ENCODE data around the gene GRK1.
"Not testable (repeated sequence)": the region's sequence is repeated elsewhere in the genome, so short reads cannot be mapped to it uniquely, and the experiment has no call there.

GRK1 gene

GRCh38 chr13:113725329-113726105 is 58.5 kb downstream of the GRK1 start:
- FAIRE-seq; DNase-seq (ENCODE audit: insufficient read length, low spot score): not testable (repeated sequence)

GRCh38 chr13:113726106-113726821 is 59.2 kb downstream of the GRK1 start:
- DNase-seq (ENCODE audit: insufficient read length, low spot score); FAIRE-seq: not testable (repeated sequence)

GRCh38 chr13:113726961-113727411 is 60.0 kb downstream of the GRK1 start:
- FAIRE-seq (no peak), DNase-seq (ENCODE audit: insufficient read length, low spot score) (no peak)

- FAIRE-seq: no peak
These were observed 61.6 kb downstream of the GRK1 start for GRCh38 chr13:113728571-113729054.

GRCh38 chr13:113729187-113730019 is 62.4 kb downstream of the GRK1 start:
- DNase-seq (ENCODE audit: insufficient read length, low spot score) (no peak), FAIRE-seq (no peak)

More at GRCh38 chr13:113728571-113729054, 61.6 kb downstream of the GRK1 start:
- no peak for DNase-seq (ENCODE audit: insufficient read length, low spot score)

- no peak for FAIRE-seq
- DNase-seq (ENCODE audit: insufficient read length, low spot score): no peak
These were observed 63.3 kb downstream of the GRK1 start for GRCh38 chr13:113730258-113730691.

- FAIRE-seq (no peak), DNase-seq (ENCODE audit: insufficient read length, low spot score) (no peak)
These were observed 63.8 kb downstream of the GRK1 start for GRCh38 chr13:113730831-113731191.

- no peak for DNase-seq (ENCODE audit: insufficient read length, low spot score)
- FAIRE-seq: no peak
These were observed 64.5 kb downstream of the GRK1 start for GRCh38 chr13:113731192-113732175.

GRCh38 chr13:113732176-113732960 is 65.3 kb downstream of the GRK1 start:
- no peak for DNase-seq (ENCODE audit: insufficient read length, low spot score)
- FAIRE-seq: no peak

GRCh38 chr13:113732961-113733950 is 66.2 kb downstream of the GRK1 start:
- FAIRE-seq (no peak), DNase-seq (ENCODE audit: insufficient read length, low spot score) (no peak)

GRCh38 chr13:113734099-113734825 is 67.2 kb downstream of the GRK1 start:
- DNase-seq (ENCODE audit: insufficient read length, low spot score): no peak
- FAIRE-seq: no peak

- FAIRE-seq: no peak
- no peak for DNase-seq (ENCODE audit: insufficient read length, low spot score)
These were observed 67.8 kb downstream of the GRK1 start for GRCh38 chr13:113734826-113735125.

- no peak for FAIRE-seq
These were observed 68.2 kb downstream of the GRK1 start for GRCh38 chr13:113735194-113735593.

GRCh38 chr13:113735750-113736149 is 68.7 kb downstream of the GRK1 start:
- no peak for FAIRE-seq
- no peak for DNase-seq (ENCODE audit: insufficient read length, low spot score)

More at GRCh38 chr13:113735194-113735593, 68.2 kb downstream of the GRK1 start:
- DNase-seq (ENCODE audit: insufficient read length, low spot score): no peak

GRCh38 chr13:113736258-113736731 is 69.3 kb downstream of the GRK1 start:
- no peak for FAIRE-seq
- no peak for DNase-seq (ENCODE audit: insufficient read length, low spot score)

GRCh38 chr13:113737803-113738202 is 70.8 kb downstream of the GRK1 start:
- FAIRE-seq (no peak), DNase-seq (ENCODE audit: insufficient read length, low spot score) (no peak)

Data from GM19239 (cell line).